ENCODE results near the gene CUL3.

Gene CUL3

DNA sequence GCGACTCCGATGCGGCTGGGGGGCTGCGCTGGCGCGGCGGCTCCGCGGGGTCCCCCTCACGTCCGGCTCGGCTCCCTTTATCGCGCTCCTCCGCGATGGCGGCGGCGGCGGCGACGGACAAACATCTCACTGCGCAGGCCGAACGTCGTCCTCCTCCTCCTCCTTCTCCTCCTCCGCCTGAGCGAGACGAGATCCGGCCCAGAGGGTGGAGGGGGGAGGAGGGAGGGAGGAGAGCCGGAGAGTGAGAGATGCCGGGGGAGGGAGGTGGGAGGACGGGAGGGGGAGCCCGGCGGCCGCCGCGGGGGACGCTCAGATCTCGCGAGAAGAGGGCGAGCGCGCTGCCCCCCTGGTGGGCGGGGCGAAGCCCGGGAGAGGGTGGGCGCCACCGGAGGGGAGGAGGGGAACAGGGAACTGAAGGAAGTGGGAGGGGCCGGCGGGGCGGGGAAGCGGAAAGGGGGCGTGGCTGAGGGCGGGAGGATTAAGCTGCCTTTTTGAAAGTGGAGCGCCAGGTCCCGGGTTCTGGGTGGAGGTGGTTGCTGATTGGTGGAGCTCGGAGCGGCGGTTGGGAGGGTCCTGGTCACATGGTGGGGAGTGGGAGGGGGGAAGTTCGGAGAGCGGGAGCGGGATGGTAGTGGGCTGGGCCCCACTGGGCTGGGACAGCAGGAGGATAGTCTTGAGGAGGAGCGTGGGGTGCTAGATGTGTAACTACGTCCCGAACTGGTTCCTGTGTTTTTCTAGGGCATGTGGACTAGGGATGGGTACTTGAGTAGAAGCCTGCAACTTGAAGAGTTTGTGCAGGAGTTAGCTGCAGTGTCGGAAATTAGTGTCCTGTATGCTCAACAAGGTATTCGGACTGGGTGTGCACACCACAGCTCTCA lies at the start of gene CUL3:
Gene CUL3, minus strand, starts transcription at position 153 of the 878 bp plus-strand sequence. CDS start 354 bp downstream, outside the sequence.
- no peaks in the 10 kb centered on the region for H3K9me3 ChIP-seq (ENCODE audit: low read depth, low read length)

DNA sequence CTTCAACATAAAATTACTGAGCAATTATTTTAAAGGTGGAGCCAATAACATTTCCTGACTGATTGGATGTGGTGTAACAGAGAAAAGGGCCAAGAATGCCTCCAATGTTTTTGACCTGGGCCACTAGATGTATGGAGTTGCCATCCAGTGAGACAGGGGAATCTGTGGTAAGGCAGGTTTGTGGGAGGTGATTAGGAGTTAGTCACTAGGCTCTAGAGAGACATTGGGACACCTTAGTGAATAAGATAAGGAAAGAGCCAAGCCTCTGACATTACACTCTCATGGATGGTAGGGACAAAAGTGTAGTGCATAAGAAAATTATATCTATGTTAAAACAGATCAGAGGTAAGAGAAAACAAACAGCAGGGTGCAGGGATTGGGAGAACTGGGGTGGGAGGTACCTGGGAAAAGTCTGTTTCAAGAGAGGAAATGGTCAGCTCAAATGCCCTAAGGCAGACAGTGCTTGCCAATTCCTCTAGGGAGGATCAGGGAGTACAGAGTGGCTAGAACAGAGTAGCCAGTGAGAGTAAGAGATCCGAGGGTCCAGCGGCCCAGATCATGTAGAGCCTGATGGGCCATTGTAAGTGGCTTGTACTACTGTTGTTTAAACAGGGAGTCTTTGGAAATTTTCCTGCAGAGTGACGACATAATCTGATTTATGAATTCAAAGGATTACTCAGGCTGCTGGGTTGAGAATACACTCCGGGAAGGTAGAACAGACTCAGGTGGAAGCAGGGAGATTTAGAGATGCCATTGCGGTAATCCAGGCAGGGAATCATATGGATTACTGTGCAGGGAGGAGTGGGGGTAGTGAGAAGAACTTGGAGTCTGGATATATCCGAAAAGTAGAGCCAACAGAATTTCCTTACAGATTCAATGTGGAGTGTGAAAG lies 45.7 kb upstream of the CUL3 start:
- H3K27ac ChIP-seq = no peak overlapping the region
- no peaks in the 10 kb centered on the region for H3K9me3 ChIP-seq (ENCODE audit: low read depth, low read length)
- no peaks in the 10 kb centered on the region for H3K36me3 ChIP-seq (ENCODE audit: insufficient read depth, low read length)
- DNase-seq (ENCODE audit: low read depth, low spot score) = no peak
- H3K9ac ChIP-seq (ENCODE audit: insufficient read length) = no peak overlapping the region
- H3K4me3 ChIP-seq = no peak overlapping the region
- TF ChIP-seq EZH2 (IDR thresholded peaks at IDR 0.05) (no peak), POLR2AphosphoS5 (IDR thresholded peaks at IDR 0.05; ENCODE audit: borderline replicate concordance, low read depth, low read length) (no peak), FOXP2 (optimal IDR thresholded peaks at IDR 0.05; ENCODE audit: control extremely low read depth, extremely low read length, insufficient read depth) (no peak)

More for the DNA sequence above, at the start of gene CUL3:
- DNase-seq (ENCODE audit: low read depth, low spot score) = peak; percentile 95
- peak within 1 kb of the TSS; percentile 69; the same call in 1 of the 2 replicates for H3K27ac ChIP-seq
- H3K9ac ChIP-seq (ENCODE audit: insufficient read length) = peak within 1 kb of the TSS; percentile 91
- TF ChIP-seq POLR2AphosphoS5 (IDR thresholded peaks at IDR 0.05; ENCODE audit: borderline replicate concordance, low read depth, low read length) (peak; percentile 91), EZH2 (IDR thresholded peaks at IDR 0.05) (no peak), FOXP2 (optimal IDR thresholded peaks at IDR 0.05; ENCODE audit: control extremely low read depth, extremely low read length, insufficient read depth) (peak; percentile 54)
- H3K36me3 ChIP-seq (ENCODE audit: insufficient read depth, low read length) = peaks cover 18% of the 10 kb centered on the region
- peak within 1 kb of the TSS; percentile 93 for H3K4me3 ChIP-seq

DNA sequence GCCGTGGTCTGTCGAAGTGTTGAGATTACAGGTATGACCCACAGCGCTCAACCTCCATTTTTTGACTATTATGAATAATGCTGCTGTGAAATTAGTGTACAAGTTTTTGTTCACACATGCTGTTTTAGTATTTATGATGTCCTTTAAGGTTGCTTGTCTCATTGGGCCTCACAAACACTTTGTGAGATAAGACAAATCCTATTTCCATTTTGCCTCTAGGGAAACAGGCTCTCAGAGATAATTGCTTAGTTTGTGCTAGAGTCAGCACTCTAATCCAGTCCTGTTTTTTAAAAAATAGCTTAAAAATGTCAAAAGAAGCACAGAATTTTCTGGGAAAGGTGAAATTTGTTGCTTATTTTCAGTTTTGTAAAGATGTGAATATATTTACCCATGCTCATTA lies 43.3 kb upstream of the CUL3 start:
- peak overlapping the region; percentile 37 for H3K9ac ChIP-seq (ENCODE audit: insufficient read length)
- H3K36me3 ChIP-seq (ENCODE audit: insufficient read depth, low read length) = no peaks in the 10 kb centered on the region
- H3K4me3 ChIP-seq = peak overlapping the region; percentile 63
- peak; percentile 39 for DNase-seq (ENCODE audit: low read depth, low spot score)
- no peaks in the 10 kb centered on the region for H3K9me3 ChIP-seq (ENCODE audit: low read depth, low read length)
- peak overlapping the region; percentile 89 for H3K27ac ChIP-seq
- TF ChIP-seq EZH2 (IDR thresholded peaks at IDR 0.05) = no peak
- TF ChIP-seq POLR2AphosphoS5 (IDR thresholded peaks at IDR 0.05; ENCODE audit: borderline replicate concordance, low read depth, low read length) = no peak
- no peak for TF ChIP-seq FOXP2 (optimal IDR thresholded peaks at IDR 0.05; ENCODE audit: control extremely low read depth, extremely low read length, insufficient read depth)

DNA sequence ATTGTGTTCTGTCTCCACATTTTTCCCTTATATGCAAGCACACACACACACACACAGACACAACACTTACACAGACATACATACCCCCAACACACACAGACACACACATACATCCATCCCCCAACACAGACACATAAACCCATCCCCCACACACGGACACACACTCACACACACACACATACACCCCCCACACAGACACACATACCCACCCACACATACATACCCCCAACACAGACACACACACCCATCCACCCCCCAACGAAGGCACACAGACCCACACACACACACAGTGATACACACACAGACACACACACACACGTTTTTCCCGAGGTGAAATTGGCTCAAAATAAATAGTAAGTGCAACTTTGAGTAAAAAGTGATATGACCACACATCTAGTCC lies 41.6 kb upstream of the CUL3 start:
- Histone ChIP-seq H3K27ac (no peak overlapping the region), H3K9ac (ENCODE audit: insufficient read length) (no peak overlapping the region), H3K36me3 (ENCODE audit: insufficient read depth, low read length) (no peaks in the 10 kb centered on the region), H3K4me3 (no peak overlapping the region), H3K9me3 (ENCODE audit: low read depth, low read length) (no peaks in the 10 kb centered on the region)
- no peak for DNase-seq (ENCODE audit: low read depth, low spot score)
- TF ChIP-seq POLR2AphosphoS5 (IDR thresholded peaks at IDR 0.05; ENCODE audit: borderline replicate concordance, low read depth, low read length) (no peak), FOXP2 (optimal IDR thresholded peaks at IDR 0.05; ENCODE audit: control extremely low read depth, extremely low read length, insufficient read depth) (no peak), EZH2 (IDR thresholded peaks at IDR 0.05) (no peak)

DNA sequence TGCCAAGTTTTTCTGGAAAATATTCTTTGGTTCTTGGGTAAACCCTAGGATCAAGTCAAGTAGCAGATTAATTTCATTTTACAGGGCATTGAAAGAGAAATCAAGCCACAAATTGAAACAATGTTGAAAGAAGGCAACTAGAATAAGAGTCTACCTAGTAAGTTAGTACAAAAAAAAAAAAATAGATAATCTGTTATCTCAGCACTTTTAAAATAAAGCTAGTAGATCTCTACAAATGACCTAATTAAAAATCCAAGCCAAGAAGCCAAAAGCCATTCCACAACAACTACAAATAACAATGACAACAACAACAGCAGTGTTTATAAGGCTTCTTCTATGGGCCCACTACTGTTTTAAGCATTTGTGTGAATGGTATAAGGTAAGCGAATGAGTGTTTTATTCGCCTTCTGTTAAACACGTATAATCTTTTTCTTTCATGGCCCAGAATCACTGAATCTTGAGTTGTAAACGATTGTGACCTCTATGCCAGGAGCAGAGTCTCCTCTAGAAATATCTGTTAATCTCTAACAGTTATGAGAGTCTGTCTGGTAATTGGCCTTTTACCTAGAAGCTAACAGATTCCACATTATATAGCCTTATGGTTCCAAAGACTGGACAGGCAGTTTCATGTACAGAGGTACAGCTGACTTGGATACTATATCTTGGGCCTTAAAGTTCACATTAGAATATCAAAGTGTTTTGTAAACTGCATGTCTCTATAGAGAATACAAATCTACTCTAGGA lies 28.6 kb upstream of the CUL3 start:
- no peaks in the 10 kb centered on the region for H3K9me3 ChIP-seq (ENCODE audit: low read depth, low read length)
- no peaks in the 10 kb centered on the region for H3K36me3 ChIP-seq (ENCODE audit: insufficient read depth, low read length)
- DNase-seq (ENCODE audit: low read depth, low spot score) = no peak
- H3K4me3 ChIP-seq = no peak overlapping the region
- H3K27ac ChIP-seq = no peak overlapping the region
- TF ChIP-seq POLR2AphosphoS5 (IDR thresholded peaks at IDR 0.05; ENCODE audit: borderline replicate concordance, low read depth, low read length) (no peak), EZH2 (IDR thresholded peaks at IDR 0.05) (no peak), FOXP2 (optimal IDR thresholded peaks at IDR 0.05; ENCODE audit: control extremely low read depth, extremely low read length, insufficient read depth) (no peak)
- H3K9ac ChIP-seq (ENCODE audit: insufficient read length) = no peak overlapping the region

DNA sequence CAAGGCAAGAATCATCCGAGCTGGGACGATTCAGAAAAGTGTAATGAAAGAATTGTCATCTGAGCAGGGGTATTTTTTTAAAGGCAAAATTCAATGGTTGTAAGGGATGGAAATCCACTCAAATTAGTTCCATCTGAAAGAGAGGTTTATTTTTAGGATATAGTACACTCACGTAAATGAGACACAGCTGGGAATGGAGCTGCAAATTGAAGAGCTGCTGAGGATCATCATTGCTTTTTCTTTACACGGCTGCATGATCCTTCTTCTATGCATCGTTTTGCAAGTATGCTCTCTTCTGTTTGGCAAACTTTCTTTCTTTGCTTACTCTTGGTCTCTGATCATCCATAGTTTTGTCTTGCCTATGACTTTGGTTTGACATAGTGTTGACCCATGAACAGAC lies 27.4 kb upstream of the CUL3 start:
- H3K36me3 ChIP-seq (ENCODE audit: insufficient read depth, low read length) = no peaks in the 10 kb centered on the region
- DNase-seq (ENCODE audit: low read depth, low spot score) = no peak
- H3K9ac ChIP-seq (ENCODE audit: insufficient read length) = no peak overlapping the region
- TF ChIP-seq EZH2 (IDR thresholded peaks at IDR 0.05) (no peak), FOXP2 (optimal IDR thresholded peaks at IDR 0.05; ENCODE audit: control extremely low read depth, extremely low read length, insufficient read depth) (no peak), POLR2AphosphoS5 (IDR thresholded peaks at IDR 0.05; ENCODE audit: borderline replicate concordance, low read depth, low read length) (no peak)
- H3K9me3 ChIP-seq (ENCODE audit: low read depth, low read length) = no peaks in the 10 kb centered on the region
- no peak overlapping the region for H3K4me3 ChIP-seq
- H3K27ac ChIP-seq = peak overlapping the region; percentile 39; the same call in 1 of the 2 replicates

DNA sequence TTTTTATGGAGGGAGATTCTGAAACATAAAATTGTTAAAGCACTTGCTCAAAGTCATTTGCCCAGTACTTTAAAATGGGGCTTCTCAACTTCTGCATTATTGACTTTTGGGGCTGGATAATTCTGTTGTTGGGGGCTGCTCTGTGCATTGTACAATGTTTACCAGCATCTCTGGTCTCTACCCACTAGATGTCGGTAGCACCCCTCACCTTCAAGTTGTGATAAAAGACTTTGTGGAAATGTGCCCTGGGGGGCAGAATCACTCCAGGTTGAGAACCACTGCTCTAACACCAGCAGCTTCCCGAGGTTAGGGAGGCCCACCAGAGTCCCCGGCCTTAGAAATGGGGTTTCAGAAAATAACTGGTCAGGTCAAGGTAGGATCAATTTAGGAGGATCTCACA lies 26.8 kb upstream of the CUL3 start:
- DNase-seq (ENCODE audit: low read depth, low spot score) = no peak
- H3K27ac ChIP-seq = peak overlapping the region; percentile 39; the same call in 1 of the 2 replicates
- H3K9me3 ChIP-seq (ENCODE audit: low read depth, low read length) = no peaks in the 10 kb centered on the region
- H3K4me3 ChIP-seq = no peak overlapping the region
- TF ChIP-seq EZH2 (IDR thresholded peaks at IDR 0.05) (no peak), FOXP2 (optimal IDR thresholded peaks at IDR 0.05; ENCODE audit: control extremely low read depth, extremely low read length, insufficient read depth) (no peak), POLR2AphosphoS5 (IDR thresholded peaks at IDR 0.05; ENCODE audit: borderline replicate concordance, low read depth, low read length) (no peak)
- no peaks in the 10 kb centered on the region for H3K36me3 ChIP-seq (ENCODE audit: insufficient read depth, low read length)
- no peak overlapping the region for H3K9ac ChIP-seq (ENCODE audit: insufficient read length)

Measured in SK-N-MC (cell line).